B cell (primary cell): Measurements from ENCODE around the gene NACAD. TPM values are rescaled to one million over a fixed set of nuclear protein-coding genes. Genes with fewer than 3 reads are reported as not detected.

Experiments used
- ATAC-seq: fragments of 200-7000 bp; cut with Tn5 transposase; one replicate; pipeline ENCODE4 v1.10.0; 2021; ENCODE audit warnings: low read depth, mild to moderate bottlenecking, moderate number of reproducible peaks, moderate library complexity
- CTCF ChIA-PET: fragments of 350-600 bp; sonication (Branson Sonifier 250); formaldehyde crosslinking; loops from one replicate; lab custom pipeline; 2021; ENCODE audit warnings: antibody characterized with exemption, inconsistent platforms; lab: Charles Lee
- POLR2A ChIA-PET: fragments of 350-600 bp; sonication (Branson Sonifier 250); formaldehyde crosslinking; loops from one replicate; lab custom pipeline; 2021; ENCODE audit warnings: antibody characterized with exemption; lab: Charles Lee
- DNase-seq: peaks from one replicate; pipeline ENCODE4 v3.0.0; 2013
- H2AFZ ChIP-seq: 2 replicates; pipeline ENCODE4 v1.6.1; 2012; ENCODE audit warnings: mild to moderate bottlenecking, low read depth, low read length; ENCODE audit not compliant: insufficient read depth, poor library complexity, severe bottlenecking
- H3K27ac ChIP-seq, 2 donors: 1 replicate in 1 of 2; 2 replicates in 1 of 2; pipeline ENCODE4 v1.5.1; 2012 to 2013; ENCODE audit warnings: low read length in 2 of 2, mild to moderate bottlenecking in 2 of 2, moderate library complexity in 1 of 2
- H3K27me3 ChIP-seq, 4 experiments: fragments of 200-600 bp in 1 of 4; sonication (generic) in 1 of 4; replicated peaks in 1 of 4; 1 replicate in 2 of 4; 2 replicates in 2 of 4; pipeline versions ENCODE4 v1.6.1 to v1.7.0; 2013 to 2016; ENCODE audit warnings: low read length in 3 of 4, mild to moderate bottlenecking in 2 of 4, mixed read lengths in 1 of 4, moderate library complexity in 1 of 4; ENCODE audit not compliant: insufficient read depth in 4 of 4, control insufficient read depth in 3 of 4; ENCODE audit errors: control extremely low read depth in 1 of 4
- H3K36me3 ChIP-seq, 2 experiments: replicated peaks in 1 of 2; 1 replicate in 1 of 2; 2 replicates in 1 of 2; pipeline versions ENCODE4 v1.6.1 to v1.7.1; 2013; ENCODE audit warnings: low read length in 1 of 2; ENCODE audit not compliant: insufficient read depth in 2 of 2, control insufficient read depth in 1 of 2; ENCODE audit errors: control extremely low read depth in 1 of 2, extremely low read depth in 1 of 2
- H3K4me1 ChIP-seq, 2 donors: fragments of 200-600 bp in 1 of 2; sonication (generic) in 1 of 2; 1 replicate in 1 of 2; 2 replicates in 1 of 2; pipeline versions ENCODE4 v1.5.1 to v1.6.1; 2013 to 2017; ENCODE audit warnings: low read length in 2 of 2; ENCODE audit not compliant: control insufficient read depth in 2 of 2, insufficient read depth in 2 of 2
- H3K4me2 ChIP-seq: replicated peaks from 2 replicates; pipeline ENCODE3; 2012; ENCODE audit warnings: mild to moderate bottlenecking, low read depth, low read length; ENCODE audit not compliant: poor library complexity, severe bottlenecking
- H3K4me3 ChIP-seq, 5 experiments: fragments of 200-600 bp in 1 of 5; sonication (generic) in 1 of 5; 1 replicate in 3 of 5; 2 replicates in 2 of 5; pipeline versions ENCODE4 v1.5.1 to v1.7.0; 2011 to 2016; ENCODE audit warnings: low read length in 4 of 5, mild to moderate bottlenecking in 4 of 5, low read depth in 2 of 5, control low read depth in 1 of 5, moderate library complexity in 1 of 5; ENCODE audit not compliant: insufficient read depth in 1 of 5; ENCODE audit errors: control extremely low read depth in 1 of 5, extremely low read depth in 1 of 5
- H3K79me2 ChIP-seq: fragments of 200-600 bp; sonication (generic); one replicate; pipeline ENCODE4 v1.6.0; 2016; ENCODE audit warnings: low read length; ENCODE audit not compliant: control insufficient read depth, insufficient read depth
- H3K9ac ChIP-seq: fragments of 200-600 bp; sonication (generic); 2 replicates; pipeline ENCODE4 v1.6.1; 2017; ENCODE audit warnings: mild to moderate bottlenecking, low read length, moderate library complexity
- H3K9me3 ChIP-seq, 3 donors: one replicate each; pipeline versions ENCODE4 v1.6.1 to v1.7.1; 2013; ENCODE audit warnings: low read length in 2 of 3; ENCODE audit not compliant: control insufficient read depth in 2 of 3, insufficient read depth in 1 of 3; ENCODE audit errors: control extremely low read depth in 1 of 3
- H4K20me1 ChIP-seq: 2 replicates; pipeline ENCODE4 v1.6.0; 2012; ENCODE audit warnings: mild to moderate bottlenecking, low read length; ENCODE audit not compliant: insufficient read depth, control insufficient read depth, poor library complexity, severe bottlenecking
- H3K27ac Mint-ChIP-seq: one replicate; pipeline ENCODE4 v1.8.0; 2021; ENCODE audit warnings: mixed read lengths
- H3K27me3 Mint-ChIP-seq: one replicate; pipeline ENCODE4 v1.8.0; 2021; ENCODE audit warnings: mixed read lengths
- H3K4me1 Mint-ChIP-seq: one replicate; pipeline ENCODE4 v1.8.0; 2021; ENCODE audit warnings: mixed read lengths
- H3K4me3 Mint-ChIP-seq: one replicate; pipeline ENCODE4 v1.8.0; 2021; ENCODE audit warnings: mixed read lengths
- H3K9me3 Mint-ChIP-seq: one replicate; pipeline ENCODE4 v1.8.0; 2022; ENCODE audit warnings: mixed read lengths; ENCODE audit not compliant: insufficient read depth
- EZH2 ChIP-seq: IDR thresholded peaks from 2 replicates; pipeline ENCODE4 v1.6.1; 2012; ENCODE audit warnings: borderline replicate concordance, low read depth, mild to moderate bottlenecking, moderate library complexity, low read length; ENCODE audit not compliant: insufficient read depth, poor library complexity, severe bottlenecking
- WGBS: methylation state at CpG from one replicate; pipeline ENCODE4 v1.1.5; 2013; ENCODE audit warnings: missing lambda C conversion rate; ENCODE audit not compliant: insufficient coverage; 5-methylcytosine and 5-hydroxymethylcytosine counted together
- intact Hi-C: fragments of 100-400 bp; cut with micrococcal nuclease; formaldehyde crosslinking; loops from one replicate; pipeline ENCODE4 v1.10.0; 2022
- polyA plus RNA-seq: library from polyadenylated mRNA; depleted of rRNA; stranded (reverse); fragments of >200 nt; gene quantifications from 2 replicates; pipeline ENCODE4 v1.2.3, GENCODE V29; 2012
- total RNA-seq, 2 donors: library from RNA; stranded (reverse); fragments of 120-200 nt in 1 of 2; gene quantifications; 1 replicate in 1 of 2; 2 replicates in 1 of 2; pipeline versions ENCODE4 v1.2.3 to v1.2.4, GENCODE V29; 2013 to 2022
- TF ChIP-seq, protein P1 (sequence below): fragments of 200-600 bp; IDR thresholded peaks from one replicate; pipeline ENCODE4 v1.8.0; 2022; ENCODE audit warnings: antibody characterized with exemption, mild to moderate bottlenecking

The NACAD gene
- total and polyA plus RNA-seq, 2 donors (not counting 1 experiment from before 2014, with no cell fraction given): 0.04 to 0.49 TPM

DNA sequence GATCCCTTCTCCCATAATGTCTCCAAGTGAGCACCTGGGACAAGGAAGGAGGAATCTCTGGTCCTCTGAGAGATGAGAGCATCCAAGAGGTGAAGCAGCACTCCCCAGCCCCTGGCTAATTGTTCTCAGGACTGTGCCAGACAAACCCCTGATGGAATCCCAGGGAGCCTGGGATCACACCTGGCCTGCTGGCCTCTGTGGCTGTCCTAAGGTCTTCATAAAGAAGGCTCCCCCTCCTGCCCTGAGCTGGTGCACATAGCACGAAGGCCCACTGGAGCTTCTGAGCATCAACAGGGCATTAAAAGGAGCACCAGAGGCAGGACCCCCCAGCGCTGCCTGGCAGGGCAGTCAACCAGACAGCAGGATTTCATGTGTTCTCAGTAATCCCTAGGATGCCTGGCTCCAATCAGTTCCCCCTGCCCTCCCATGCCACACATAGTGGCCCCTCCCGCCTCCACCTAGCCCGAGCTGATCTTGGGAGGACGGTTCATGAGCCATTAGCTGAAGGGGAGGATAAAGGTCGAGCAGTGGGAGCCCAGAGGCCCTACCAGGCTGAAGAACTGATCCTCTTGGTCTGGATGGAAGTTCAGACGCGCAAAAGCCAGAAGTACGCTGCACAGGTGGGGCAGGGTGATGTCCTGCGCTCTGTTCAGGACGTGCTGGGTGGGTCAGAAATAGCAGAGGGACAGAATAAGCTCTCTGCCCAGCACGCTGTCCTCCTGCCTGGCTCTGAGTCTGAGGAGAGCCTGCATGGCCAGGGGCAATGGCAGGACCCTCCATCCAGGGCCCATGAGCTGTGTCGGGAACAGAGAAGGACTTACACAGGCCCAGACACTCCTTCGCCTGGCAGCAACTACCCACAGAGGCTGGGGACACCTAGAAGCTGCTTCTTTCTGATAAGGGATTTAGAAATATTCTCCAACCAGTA, 14.3 kb upstream of the NACAD start:
- Histone ChIP-seq H2AFZ (no peak overlapping the region), H3K4me3 (no peak overlapping the region), H3K36me3 (peaks cover 0 to 89% of the 10 kb centered on the region in 2 experiments), H3K79me2 (peaks cover 48% of the 10 kb centered on the region), H4K20me1 (peaks cover 75% of the 10 kb centered on the region), H3K9ac (no peak overlapping the region), H3K4me2 (no peak overlapping the region), H3K27ac (no peak overlapping the region), H3K9me3 (no peaks in the 10 kb centered on the region), H3K27me3 (no peaks in the 10 kb centered on the region), H3K4me1 (peaks cover 4 to 10% of the 10 kb centered on the region in 2 donors)
- Mint-ChIP-seq H3K4me3 (no peak overlapping the region), H3K4me1 (peaks cover 13% of the 10 kb centered on the region), H3K27ac (no peak overlapping the region), H3K9me3 (no peaks in the 10 kb centered on the region), H3K27me3 (no peaks in the 10 kb centered on the region)
- intact Hi-C loops: no loop called here
- 88% methylated on average over 11 of the region's 14 CpGs for WGBS
- ChIA-PET POLR2A (interaction anchor here (0.7 kb wide), 1 partner anchor 77 kb away, joined by 3 read pairs; no protein-coding TSS in a partner anchor), CTCF (no interaction called here)
- no peak for TF ChIP-seq EZH2
- TF ChIP-seq, protein P1, sequence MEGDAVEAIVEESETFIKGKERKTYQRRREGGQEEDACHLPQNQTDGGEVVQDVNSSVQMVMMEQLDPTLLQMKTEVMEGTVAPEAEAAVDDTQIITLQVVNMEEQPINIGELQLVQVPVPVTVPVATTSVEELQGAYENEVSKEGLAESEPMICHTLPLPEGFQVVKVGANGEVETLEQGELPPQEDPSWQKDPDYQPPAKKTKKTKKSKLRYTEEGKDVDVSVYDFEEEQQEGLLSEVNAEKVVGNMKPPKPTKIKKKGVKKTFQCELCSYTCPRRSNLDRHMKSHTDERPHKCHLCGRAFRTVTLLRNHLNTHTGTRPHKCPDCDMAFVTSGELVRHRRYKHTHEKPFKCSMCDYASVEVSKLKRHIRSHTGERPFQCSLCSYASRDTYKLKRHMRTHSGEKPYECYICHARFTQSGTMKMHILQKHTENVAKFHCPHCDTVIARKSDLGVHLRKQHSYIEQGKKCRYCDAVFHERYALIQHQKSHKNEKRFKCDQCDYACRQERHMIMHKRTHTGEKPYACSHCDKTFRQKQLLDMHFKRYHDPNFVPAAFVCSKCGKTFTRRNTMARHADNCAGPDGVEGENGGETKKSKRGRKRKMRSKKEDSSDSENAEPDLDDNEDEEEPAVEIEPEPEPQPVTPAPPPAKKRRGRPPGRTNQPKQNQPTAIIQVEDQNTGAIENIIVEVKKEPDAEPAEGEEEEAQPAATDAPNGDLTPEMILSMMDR: no peak
- ATAC-seq (no peak), DNase-seq (no peak)

DNA sequence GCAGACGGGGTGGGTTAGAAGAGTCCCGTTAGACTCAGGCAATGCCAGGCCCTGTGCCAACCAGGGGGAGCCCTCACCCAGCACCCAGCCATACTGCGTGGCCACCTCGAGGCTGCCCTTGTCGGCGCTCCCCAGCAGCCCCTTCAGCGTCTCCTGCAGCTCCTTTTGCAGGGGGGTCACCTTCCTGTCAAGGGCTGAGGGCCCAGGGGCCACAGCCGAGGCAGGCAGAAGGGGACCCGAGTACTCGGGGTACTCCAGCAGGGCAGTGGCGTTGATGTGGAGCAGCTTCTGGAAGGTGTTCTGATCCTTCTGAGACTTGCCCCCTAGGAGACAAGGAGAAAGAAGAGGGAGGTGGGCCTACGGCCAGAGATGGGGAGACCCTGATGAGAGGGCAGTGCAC, 13.0 kb upstream of the NACAD start:
- no peak overlapping the region for H3K9ac ChIP-seq
- peaks cover 62% of the 10 kb centered on the region for H4K20me1 ChIP-seq
- no peak overlapping the region for H2AFZ ChIP-seq
- 94% methylated on average over 12 of the region's 12 CpGs for WGBS
- Mint-ChIP-seq H3K4me1 (peaks cover 3% of the 10 kb centered on the region), H3K27me3 (no peaks in the 10 kb centered on the region), H3K4me3 (no peak overlapping the region), H3K9me3 (no peaks in the 10 kb centered on the region), H3K27ac (no peak overlapping the region)
- H3K27me3 ChIP-seq: no peaks in the 10 kb centered on the region
- H3K4me2 ChIP-seq: no peak overlapping the region
- peaks cover 0 to under 1% of the 10 kb centered on the region in 2 donors for H3K4me1 ChIP-seq
- no peak for ATAC-seq
- CTCF ChIA-PET: interaction anchor here (0.8 kb wide), 1 partner anchor 34 kb away, joined by 4 read pairs; no protein-coding TSS in a partner anchor
- no peak overlapping the region for H3K27ac ChIP-seq
- DNase-seq: no peak
- H3K4me3 ChIP-seq: no peak overlapping the region
- H3K36me3 ChIP-seq: peaks cover 0 to 76% of the 10 kb centered on the region in 2 experiments
- intact Hi-C loops: no loop called here
- H3K79me2 ChIP-seq: peaks cover 35% of the 10 kb centered on the region
- POLR2A ChIA-PET: no interaction called here
- H3K9me3 ChIP-seq: no peaks in the 10 kb centered on the region
- no peak for TF ChIP-seq EZH2
